GM21515 (cell line): ENCODE data around the gene SLC9A6.
"Not testable (repeated sequence)": the region's sequence is repeated elsewhere in the genome, so short reads cannot be mapped to it uniquely, and the experiment has no call there.

ENCODE experiments used
- ATAC-seq: cut with Tn5 transposase; IDR thresholded peaks from one replicate; pipeline ENCODE4 v1.9.1; 2021; ENCODE audit not compliant: unreplicated experiment

SLC9A6 gene

GRCh38 chrX:136061286-136061685, 76.1 kb downstream of the SLC9A6 start:
- no peak for ATAC-seq

- ATAC-seq, result no peak
Observed at GRCh38 chrX:136061696-136062095, 76.5 kb downstream of the SLC9A6 start.

GRCh38 chrX:136063340-136064079, 78.3 kb downstream of the SLC9A6 start:
- no peak for ATAC-seq

GRCh38 chrX:136064661-136065043, 79.4 kb downstream of the SLC9A6 start:
- ATAC-seq, result no peak

- no peak for ATAC-seq
Observed at GRCh38 chrX:136065044-136065671, 79.9 kb downstream of the SLC9A6 start.

- ATAC-seq, result no peak
Observed at GRCh38 chrX:136067097-136067496, 81.9 kb downstream of the SLC9A6 start.

- ATAC-seq, result no peak
Observed at GRCh38 chrX:136067966-136068365, 82.7 kb downstream of the SLC9A6 start.

GRCh38 chrX:136076942-136077341, 91.7 kb downstream of the SLC9A6 start:
- no peak for ATAC-seq

GRCh38 chrX:136080766-136081165, 95.5 kb downstream of the SLC9A6 start:
- no peak for ATAC-seq

GRCh38 chrX:136086521-136086920, 101.3 kb downstream of the SLC9A6 start:
- no peak for ATAC-seq

- ATAC-seq, result not testable (repeated sequence)
Observed at GRCh38 chrX:136091898-136092297, 106.7 kb downstream of the SLC9A6 start.

- ATAC-seq, result no peak
Observed at GRCh38 chrX:136094962-136095361, 109.7 kb downstream of the SLC9A6 start.
